HL-60/S4 treated with phorbol 12-myristate 13-acetate at 8.2 ng/mL for 4 days and 3 days (cell line): ENCODE data around the gene MAPK1.
"Not testable (repeated sequence)": the region's sequence is repeated elsewhere in the genome, so short reads cannot be mapped to it uniquely, and the experiment has no call there.

Experiments
- in situ Hi-C: fragments of 300-500 bp; cut with MboI; formaldehyde crosslinking; loops from 2 replicates; pipeline ENCODE4 v1.15.0; 2022; ENCODE audit warnings: low sequenced_read_pairs

Gene MAPK1

GRCh38 chr22:21849489-21849888 is 18.0 kb downstream of the MAPK1 start:
- in situ Hi-C loops, result no loop called here

- in situ Hi-C loops, result not testable (repeated sequence)
Observed at GRCh38 chr22:21848057-21848456, 19.4 kb downstream of the MAPK1 start.

- in situ Hi-C loops, result no loop called here
Observed at GRCh38 chr22:21845558-21846453, 21.6 kb downstream of the MAPK1 start.

- in situ Hi-C loops, result no loop called here
Observed at GRCh38 chr22:21842946-21843345, 24.5 kb downstream of the MAPK1 start.

GRCh38 chr22:21841422-21841821 is 26.0 kb downstream of the MAPK1 start:
- in situ Hi-C loops, result no loop called here

GRCh38 chr22:21840236-21840823 is 27.1 kb downstream of the MAPK1 start:
- in situ Hi-C loops, result no loop called here

- in situ Hi-C loops, result no loop called here
Observed at GRCh38 chr22:21839765-21840140, 27.7 kb downstream of the MAPK1 start.

GRCh38 chr22:21839104-21839764 is 28.2 kb downstream of the MAPK1 start:
- in situ Hi-C loops, result not testable (repeated sequence)

GRCh38 chr22:21837248-21837979 is 30.0 kb downstream of the MAPK1 start:
- in situ Hi-C loops, result no loop called here

GRCh38 chr22:21836486-21836885 is 31.0 kb downstream of the MAPK1 start:
- in situ Hi-C loops, result not testable (repeated sequence)

- in situ Hi-C loops, result no loop called here
Observed at GRCh38 chr22:21835378-21835777, 32.1 kb downstream of the MAPK1 start.

GRCh38 chr22:21834869-21835268 is 32.6 kb downstream of the MAPK1 start:
- in situ Hi-C loops, result no loop called here

GRCh38 chr22:21832291-21833290 is 34.9 kb downstream of the MAPK1 start:
- in situ Hi-C loops, result no loop called here

GRCh38 chr22:21829523-21829922 is 37.9 kb downstream of the MAPK1 start:
- in situ Hi-C loops, result no loop called here

- in situ Hi-C loops, result no loop called here
Observed at GRCh38 chr22:21828268-21828638, 39.2 kb downstream of the MAPK1 start.

GRCh38 chr22:21827628-21828267 is 39.7 kb downstream of the MAPK1 start:
- in situ Hi-C loops, result no loop called here

GRCh38 chr22:21826204-21826603 is 41.2 kb downstream of the MAPK1 start:
- in situ Hi-C loops, result no loop called here

- in situ Hi-C loops, result not testable (repeated sequence)
Observed at GRCh38 chr22:21824962-21825361, 42.5 kb downstream of the MAPK1 start.

GRCh38 chr22:21824445-21824912 is 43.0 kb downstream of the MAPK1 start:
- in situ Hi-C loops, result no loop called here
